ENCODE data around the gene SEPTIN3. TPM values are rescaled to one million over a fixed set of nuclear protein-coding genes. Genes with fewer than 3 reads are reported as not detected.

The SEPTIN3 gene
- polyA plus RNA-seq, 1 donor (not counting 4 experiments of a cell fraction or from before 2014, with no cell fraction given), result 0.07 TPM

- Histone ChIP-seq H3K79me2 (ENCODE audit: control insufficient read depth, insufficient read depth, low read length) (no peaks in the 10 kb centered on the region), H2AFZ (ENCODE audit: control insufficient read depth, low read length) (no peak overlapping the region), H3K27ac (ENCODE audit: control insufficient read depth, insufficient read depth, low read length) (no peak overlapping the region), H3K9ac (ENCODE audit: control insufficient read depth, extremely low read depth, insufficient read depth, low read length) (no peak overlapping the region), H3K9me1 (ENCODE audit: control insufficient read depth, extremely low read depth, insufficient read depth, low read length) (no peaks in the 10 kb centered on the region), H4K20me1 (ENCODE audit: control insufficient read depth, extremely low read depth, insufficient read depth, low read length) (no peaks in the 10 kb centered on the region), H3K27me3 (ENCODE audit: control insufficient read depth, extremely low read depth, insufficient read depth, low read length) (peaks cover 10% of the 10 kb centered on the region), H3K36me3 (ENCODE audit: control insufficient read depth in 2 of 2, extremely low read depth in 1 of 2, insufficient read depth in 2 of 2, low read length in 2 of 2) (no peaks in the 10 kb centered on the region), H3K4me2 (ENCODE audit: control insufficient read depth, extremely low read depth, insufficient read depth, low read depth, low read length) (no peak overlapping the region), H3K9me3 (ENCODE audit: control insufficient read depth, low read depth, low read length) (no peaks in the 10 kb centered on the region), H3K4me3 (ENCODE audit: control insufficient read depth in 2 of 3, extremely low read depth in 1 of 3, insufficient read depth in 2 of 3, low read depth in 1 of 3, low read length in 3 of 3) (no peak overlapping the region), H3K4me1 (ENCODE audit: control insufficient read depth, extremely low read depth, insufficient read depth, low read length) (no peaks in the 10 kb centered on the region)
- no peak for FAIRE-seq
- TF ChIP-seq EZH2 (IDR thresholded peaks at IDR 0.05; ENCODE audit: low read length), result no peak
- no peak for TF ChIP-seq CTCF (optimal IDR thresholded peaks at IDR 0.05 in 1 of 3, IDR thresholded peaks at IDR 0.05 in 1 of 3, conservative IDR thresholded peaks at IDR 0.05 in 1 of 3; ENCODE audit: extremely low read depth in 1 of 3, insufficient read depth in 2 of 3, low read length in 3 of 3)
- dilution Hi-C loops (cut with MboI; ENCODE audit: extremely low pct_ligation_motif_present, low sequenced_read_pairs), result no loop called here
- no peak for DNase-seq (ENCODE audit: low read depth, low spot score)
Observed at GRCh38 chr22:41992496-41992895, 23.3 kb downstream of the SEPTIN3 start.

- Histone ChIP-seq H2AFZ (ENCODE audit: control insufficient read depth, low read length) (no peak overlapping the region), H3K4me2 (ENCODE audit: control insufficient read depth, extremely low read depth, insufficient read depth, low read depth, low read length) (no peak overlapping the region), H3K9ac (ENCODE audit: control insufficient read depth, extremely low read depth, insufficient read depth, low read length) (no peak overlapping the region), H3K9me3 (ENCODE audit: control insufficient read depth, low read depth, low read length) (no peaks in the 10 kb centered on the region), H3K4me3 (ENCODE audit: control insufficient read depth in 2 of 3, extremely low read depth in 1 of 3, insufficient read depth in 2 of 3, low read depth in 1 of 3, low read length in 3 of 3) (no peak overlapping the region), H3K4me1 (ENCODE audit: control insufficient read depth, extremely low read depth, insufficient read depth, low read length) (no peaks in the 10 kb centered on the region), H3K79me2 (ENCODE audit: control insufficient read depth, insufficient read depth, low read length) (no peaks in the 10 kb centered on the region), H3K9me1 (ENCODE audit: control insufficient read depth, extremely low read depth, insufficient read depth, low read length) (no peaks in the 10 kb centered on the region), H4K20me1 (ENCODE audit: control insufficient read depth, extremely low read depth, insufficient read depth, low read length) (no peaks in the 10 kb centered on the region), H3K27me3 (ENCODE audit: control insufficient read depth, extremely low read depth, insufficient read depth, low read length) (peaks cover 10% of the 10 kb centered on the region), H3K36me3 (ENCODE audit: control insufficient read depth in 2 of 2, extremely low read depth in 1 of 2, insufficient read depth in 2 of 2, low read length in 2 of 2) (no peaks in the 10 kb centered on the region), H3K27ac (ENCODE audit: control insufficient read depth, insufficient read depth, low read length) (no peak overlapping the region)
- no peak for DNase-seq (ENCODE audit: low read depth, low spot score)
- FAIRE-seq, result no peak
- TF ChIP-seq CTCF (optimal IDR thresholded peaks at IDR 0.05 in 1 of 3, IDR thresholded peaks at IDR 0.05 in 1 of 3, conservative IDR thresholded peaks at IDR 0.05 in 1 of 3; ENCODE audit: extremely low read depth in 1 of 3, insufficient read depth in 2 of 3, low read length in 3 of 3), result no peak
- TF ChIP-seq EZH2 (IDR thresholded peaks at IDR 0.05; ENCODE audit: low read length), result no peak
- dilution Hi-C loops (cut with MboI; ENCODE audit: extremely low pct_ligation_motif_present, low sequenced_read_pairs), result no loop called here
Observed at GRCh38 chr22:41995211-41995610, 26.0 kb downstream of the SEPTIN3 start.
